GM19452 (cell line): ENCODE results near the gene MADCAM1.
"Not testable (repeated sequence)": the region's sequence is repeated elsewhere in the genome, so short reads cannot be mapped to it uniquely, and the experiment has no call there.

Experiments
- ATAC-seq: cut with Tn5 transposase; IDR thresholded peaks from one replicate; pipeline ENCODE4 v1.9.1; 2021; ENCODE audit not compliant: unreplicated experiment

Gene MADCAM1

DNA sequence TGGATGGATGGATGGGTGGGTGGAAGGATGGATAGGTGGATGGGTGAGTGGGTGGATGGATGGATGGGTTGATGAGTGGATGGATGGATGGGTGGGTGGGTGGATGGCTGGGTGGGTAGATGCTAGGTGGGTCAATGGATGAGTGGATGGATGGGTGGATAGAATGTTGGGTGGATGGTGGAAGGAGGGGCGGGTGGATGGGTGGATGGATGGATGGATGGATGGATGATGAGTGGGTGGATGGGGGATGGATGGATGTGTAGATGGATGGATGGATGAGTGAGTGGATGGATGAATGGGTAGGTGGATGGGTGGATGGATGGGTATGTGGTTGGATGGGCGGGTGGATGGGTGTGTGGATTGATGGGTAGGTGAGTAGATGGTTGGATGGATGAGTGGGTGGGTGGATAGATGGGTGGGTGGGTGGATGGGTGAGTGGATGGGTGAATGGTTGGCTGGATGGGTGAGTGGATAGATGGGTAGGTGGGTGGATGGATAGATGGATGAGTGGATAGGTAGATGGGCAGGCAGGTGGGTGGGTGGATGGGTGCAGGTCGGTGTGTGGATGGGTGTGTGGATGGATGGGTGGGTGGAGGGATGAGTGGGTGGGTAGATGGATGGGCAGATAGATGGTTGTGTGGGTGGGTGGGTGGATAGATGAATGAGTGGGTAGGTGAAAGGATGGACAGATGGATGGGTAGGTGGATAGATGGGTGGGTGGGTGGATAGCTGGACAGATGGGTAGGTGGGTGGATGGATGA is 31.1 kb upstream of the MADCAM1 start:
- no peak for ATAC-seq

DNA sequence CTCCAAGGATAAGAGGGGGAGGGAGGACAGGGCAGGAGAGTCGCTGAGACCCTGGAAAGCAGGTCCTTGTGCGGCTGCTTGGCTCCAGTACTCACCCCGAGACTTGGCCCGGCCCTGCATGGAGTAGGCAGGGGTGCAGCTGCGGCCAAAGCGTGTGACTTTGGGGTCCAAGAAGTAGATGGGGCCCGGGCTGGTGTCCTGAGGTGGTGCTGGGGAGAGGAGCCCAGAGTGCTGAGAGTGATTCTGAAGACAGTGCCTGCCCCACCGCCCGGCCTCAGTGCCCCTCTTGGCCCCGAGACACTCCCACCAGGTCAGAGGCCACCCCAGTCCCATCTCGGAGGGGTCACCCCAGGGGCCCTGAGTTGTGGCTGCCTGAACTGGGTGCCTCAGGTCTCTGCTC is 28.7 kb upstream of the MADCAM1 start:
- no peak for ATAC-seq

DNA sequence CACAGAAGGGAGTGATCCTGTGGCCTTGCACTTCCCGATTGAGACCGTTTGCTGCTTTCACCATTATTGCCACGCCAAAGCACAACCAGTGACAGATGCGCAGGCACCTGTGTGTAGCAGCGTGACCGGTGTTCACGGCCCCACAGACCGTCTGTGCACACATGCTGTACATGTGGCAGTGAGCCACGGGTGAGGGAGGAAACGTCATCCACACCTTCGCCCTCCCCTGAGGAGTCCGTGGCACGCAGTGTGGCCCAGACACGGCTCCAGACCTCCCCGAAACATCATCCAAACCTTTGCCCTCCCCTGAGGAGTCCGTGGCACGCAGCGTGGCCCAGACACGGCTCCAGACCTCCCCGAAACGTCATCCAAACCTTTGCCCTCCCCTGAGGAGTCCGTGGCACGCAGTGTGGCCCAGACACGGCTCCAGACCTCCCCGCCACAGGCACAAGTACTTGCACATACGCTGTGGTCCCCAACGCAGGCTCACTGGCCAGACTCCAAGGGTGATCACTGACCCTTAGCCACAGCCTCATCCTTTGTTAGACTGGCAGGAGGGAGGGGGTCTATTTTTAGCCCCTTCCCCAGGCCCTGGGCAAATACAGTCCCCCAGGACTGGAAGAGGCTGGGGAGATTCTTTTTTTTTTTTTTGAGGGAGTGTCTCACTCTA is 27.6 kb upstream of the MADCAM1 start:
- no peak for ATAC-seq

DNA sequence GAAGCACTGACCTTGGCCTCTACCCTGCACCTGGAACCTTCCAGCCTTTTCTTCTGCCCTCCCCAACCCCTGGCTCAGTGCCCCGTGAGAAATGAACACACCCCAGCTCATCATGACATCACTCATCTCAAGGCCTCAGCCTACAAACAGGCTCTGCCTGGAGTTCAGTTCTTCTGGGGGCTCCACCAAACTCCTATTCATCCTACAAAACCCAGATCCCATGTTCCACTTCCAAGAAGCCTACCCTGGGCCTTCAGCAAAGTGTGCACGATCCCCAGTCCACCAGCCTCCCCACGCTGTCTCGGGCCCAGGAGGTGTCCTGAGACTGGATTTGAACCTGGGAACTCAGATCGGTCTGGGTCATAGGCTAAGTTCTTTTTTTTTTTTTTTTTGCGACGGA is 26.5 kb upstream of the MADCAM1 start:
- no peak for ATAC-seq

DNA sequence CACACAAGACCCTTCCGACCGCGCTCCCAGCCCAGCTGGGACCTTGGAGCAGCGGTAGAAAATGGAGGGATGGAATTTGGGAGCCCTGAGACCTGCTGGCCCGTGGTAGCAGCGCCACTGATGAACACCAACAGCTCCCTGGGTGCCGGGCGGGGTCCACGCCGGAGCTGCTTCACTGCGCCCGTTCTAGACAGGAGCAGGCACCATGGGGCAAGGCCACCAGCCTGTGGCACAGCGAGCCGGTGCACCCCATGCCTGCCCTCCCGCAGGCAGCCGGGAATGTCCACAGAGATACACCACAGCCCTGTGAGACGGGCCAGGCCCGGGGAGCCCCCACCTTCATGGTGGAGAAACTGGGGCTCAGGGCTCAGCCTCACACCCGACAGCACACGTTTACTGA is 25.6 kb upstream of the MADCAM1 start:
- no peak for ATAC-seq

DNA sequence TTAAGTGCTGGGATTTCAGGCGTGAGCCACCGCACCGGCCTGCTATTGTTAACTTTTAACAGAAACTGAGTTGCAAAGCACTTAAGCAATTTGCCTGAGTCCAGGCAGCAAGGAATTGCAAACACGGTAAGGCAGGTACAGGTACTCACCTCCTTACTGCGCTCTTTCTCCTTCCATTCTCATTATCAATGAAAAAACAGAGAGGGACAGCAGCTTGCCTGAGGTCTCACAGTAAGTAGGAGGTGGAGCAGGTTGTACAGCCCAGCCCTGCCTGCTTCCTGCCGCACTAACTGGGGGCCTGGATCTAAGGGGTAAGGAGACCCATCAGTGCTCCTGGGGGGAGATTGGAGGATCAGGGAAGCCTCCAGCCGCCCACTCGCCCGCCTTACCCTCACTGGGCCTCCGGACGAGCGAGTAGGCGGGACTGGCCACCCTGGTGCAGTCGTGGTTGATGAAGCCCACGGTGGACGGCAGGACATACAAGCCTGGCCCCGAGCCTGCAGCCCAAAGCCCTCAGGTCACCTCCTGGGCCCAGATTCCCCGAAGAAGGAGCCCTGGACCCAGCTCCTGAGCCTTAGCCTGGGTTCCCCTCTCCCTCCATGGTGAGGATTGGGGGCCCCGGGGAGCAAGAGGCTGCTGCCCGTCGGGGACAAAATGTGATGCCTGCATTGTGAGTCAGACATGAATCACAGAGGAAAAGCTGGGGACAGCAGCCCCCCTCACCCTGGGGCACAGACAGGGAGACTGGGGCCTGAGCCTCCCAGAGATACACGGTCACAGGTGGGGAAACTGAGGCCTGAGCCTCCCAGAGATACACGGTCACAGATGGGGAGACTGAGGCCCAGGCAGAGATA is 24.1 kb upstream of the MADCAM1 start:
- ATAC-seq, result no peak

DNA sequence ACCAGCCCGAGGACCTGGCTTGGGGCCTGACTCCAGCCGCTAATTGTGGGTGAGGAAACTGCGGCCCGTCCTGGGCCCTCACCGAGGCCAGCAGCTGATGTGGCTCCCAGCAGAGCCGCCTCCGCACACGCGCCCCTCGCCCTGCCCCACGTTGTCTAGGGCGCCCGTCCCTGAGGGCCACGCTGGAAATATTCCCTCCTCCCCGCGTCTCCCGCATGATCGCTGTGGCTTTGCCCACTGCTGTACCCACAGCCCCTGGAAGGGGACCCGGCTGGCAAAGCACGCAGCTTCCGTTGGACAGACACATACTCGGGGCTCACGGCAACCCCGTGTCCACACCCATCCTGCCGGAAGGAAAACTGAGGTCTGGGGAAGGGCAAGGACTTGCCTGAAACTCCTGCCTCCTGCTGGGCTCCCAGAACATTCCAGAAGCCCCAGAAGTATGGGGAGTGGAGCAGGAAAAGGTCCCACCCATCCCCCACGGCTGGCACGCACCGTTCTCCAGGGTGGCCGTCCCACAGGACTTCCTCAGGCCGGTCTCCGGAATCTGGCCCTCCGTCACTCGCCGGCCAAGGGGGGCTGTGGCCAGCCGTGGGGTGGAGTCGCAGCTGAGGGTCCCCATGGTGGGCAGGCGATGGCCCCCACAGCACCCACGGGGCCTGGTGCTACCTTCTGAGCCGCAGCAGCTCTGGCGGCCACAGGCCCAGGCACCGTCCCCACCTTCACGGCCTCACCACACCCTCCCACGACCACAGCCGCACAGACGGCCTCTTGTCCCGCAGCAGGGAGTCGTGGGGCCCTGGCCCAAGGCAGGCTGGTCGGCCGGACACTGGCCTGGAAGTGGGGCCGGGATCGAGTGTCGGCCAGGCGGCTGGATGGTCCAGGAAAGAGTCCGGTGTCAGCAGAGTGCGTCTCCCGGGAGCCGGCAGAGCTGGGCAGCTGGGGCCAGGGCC is 21.9 kb upstream of the MADCAM1 start:
- ATAC-seq, result no peak

DNA sequence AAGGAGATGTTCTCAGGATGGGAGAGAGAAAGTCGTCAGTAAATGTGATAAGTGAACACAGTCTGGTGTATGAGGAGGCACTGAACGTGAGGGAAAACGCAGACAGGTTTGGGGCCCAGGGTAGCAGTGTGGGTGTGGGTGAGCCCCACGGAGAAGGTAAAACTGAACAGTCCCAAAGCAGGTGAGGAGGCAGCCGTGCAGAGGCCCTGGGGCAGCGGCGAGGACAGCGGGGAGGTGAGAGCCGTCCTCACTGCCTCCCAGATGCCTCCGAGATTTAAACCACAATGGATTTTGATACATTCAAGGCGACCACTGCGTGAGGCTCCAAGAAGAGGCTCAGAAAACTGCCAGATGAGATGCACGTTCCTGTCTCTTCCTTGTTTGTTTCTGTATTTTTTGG is 20.9 kb upstream of the MADCAM1 start:
- no peak for ATAC-seq

DNA sequence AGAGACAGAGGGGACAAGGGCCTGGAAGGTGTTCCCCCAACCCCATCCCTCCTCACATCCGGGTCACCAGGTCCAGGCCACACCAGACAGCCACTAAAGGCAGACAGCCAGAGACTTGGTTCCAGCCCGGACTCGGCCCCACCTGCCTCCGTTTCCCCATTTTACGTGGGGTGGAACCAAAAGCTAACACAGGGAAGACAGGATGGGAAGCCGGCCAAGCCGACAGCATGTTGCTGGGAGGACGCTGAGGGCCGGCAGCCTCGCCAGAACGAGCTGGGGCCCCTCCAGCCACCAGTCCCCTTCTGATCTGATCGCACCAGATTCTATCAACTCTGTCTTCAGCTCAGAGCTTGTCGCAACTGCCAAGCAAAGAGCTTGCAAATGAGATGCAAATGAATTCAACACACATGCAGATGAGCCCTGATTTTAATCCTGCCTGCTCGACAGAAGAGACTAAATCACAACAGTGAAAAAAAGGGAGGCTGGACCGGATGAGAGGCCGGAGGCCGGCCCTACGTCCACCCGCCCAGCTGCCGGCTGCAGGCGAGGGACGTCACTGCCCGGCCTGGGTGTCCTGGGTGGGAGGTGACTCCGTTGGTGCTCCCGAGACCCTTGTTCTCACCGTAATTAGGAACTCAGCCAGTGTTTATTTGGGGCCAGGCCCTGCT is 17.9 kb upstream of the MADCAM1 start:
- no peak for ATAC-seq

DNA sequence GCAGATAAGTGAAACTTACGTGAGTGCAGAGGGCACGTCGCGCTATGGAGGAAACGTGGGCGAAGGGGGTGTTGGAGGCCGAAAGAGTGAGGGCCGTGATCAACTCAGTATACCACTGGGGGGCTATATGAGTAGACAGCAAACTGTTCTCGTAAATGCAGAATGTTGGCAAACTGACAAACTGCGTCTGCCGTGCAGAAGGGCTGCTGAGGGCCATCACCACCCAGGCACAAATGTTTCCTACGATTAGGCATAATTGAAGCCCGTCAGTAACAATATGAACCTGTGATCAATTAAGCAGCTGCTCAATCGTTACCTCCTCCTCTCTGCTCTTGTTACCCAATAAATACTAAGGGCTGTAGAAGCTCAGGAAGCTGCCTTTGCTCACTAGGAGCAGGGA is 17.3 kb upstream of the MADCAM1 start:
- no peak for ATAC-seq

DNA sequence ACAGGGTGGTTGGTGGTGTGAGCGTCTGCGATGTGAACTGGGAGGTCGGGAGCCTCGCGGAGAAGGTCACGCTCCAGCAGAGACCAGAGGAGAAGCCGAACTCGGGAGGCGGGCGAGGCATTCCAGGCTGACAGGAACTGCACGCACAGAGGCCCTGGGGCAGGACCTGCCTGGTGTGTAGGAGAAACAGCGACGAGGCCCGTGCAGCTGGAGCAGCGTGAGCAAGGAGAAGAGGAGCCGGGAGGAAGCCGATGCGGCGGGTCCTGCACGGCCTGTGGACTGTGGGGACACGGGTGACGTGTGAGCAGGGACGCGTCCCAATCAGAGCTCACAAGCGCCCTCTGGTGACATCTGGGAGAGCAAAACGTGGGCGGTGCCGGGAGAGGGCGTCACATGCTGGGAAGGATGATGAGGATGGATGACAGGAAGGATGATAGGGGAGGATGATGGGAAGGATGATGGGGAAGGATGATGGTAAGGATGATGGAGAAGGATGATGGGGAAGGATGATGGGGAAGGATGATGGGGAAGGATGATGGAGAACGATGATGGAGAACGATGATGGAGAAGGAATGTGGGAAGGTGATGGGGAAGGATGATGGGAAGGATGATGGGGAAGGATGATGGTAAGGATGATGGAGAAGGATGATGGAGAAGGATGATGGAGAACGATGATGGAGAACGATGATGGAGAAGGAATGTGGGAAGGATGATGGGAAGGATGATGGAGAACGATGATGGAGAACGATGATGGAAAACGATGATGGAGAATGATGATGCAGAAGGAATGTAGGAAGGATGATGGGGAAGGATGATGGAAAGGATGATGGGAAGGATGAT is 16.1 kb upstream of the MADCAM1 start:
- no peak for ATAC-seq

DNA sequence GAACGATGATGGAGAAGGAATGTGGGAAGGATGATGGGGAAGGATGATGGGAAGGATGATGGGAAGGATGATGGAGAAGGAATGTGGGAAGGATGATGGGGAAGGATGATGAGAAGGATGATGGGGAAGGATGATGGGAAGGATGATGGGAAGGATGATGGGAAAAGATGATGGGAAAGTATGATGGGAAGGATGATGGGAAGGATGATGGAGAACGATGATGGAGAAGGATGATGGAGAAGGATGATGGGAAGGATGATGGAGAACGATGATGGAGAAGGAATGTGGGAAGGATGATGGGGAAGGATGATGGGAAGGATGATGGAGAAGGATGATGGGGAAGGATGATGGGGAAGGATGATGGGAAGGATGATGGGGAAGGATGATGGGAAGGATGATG is 15.2 kb upstream of the MADCAM1 start:
- ATAC-seq, result not testable (repeated sequence)

DNA sequence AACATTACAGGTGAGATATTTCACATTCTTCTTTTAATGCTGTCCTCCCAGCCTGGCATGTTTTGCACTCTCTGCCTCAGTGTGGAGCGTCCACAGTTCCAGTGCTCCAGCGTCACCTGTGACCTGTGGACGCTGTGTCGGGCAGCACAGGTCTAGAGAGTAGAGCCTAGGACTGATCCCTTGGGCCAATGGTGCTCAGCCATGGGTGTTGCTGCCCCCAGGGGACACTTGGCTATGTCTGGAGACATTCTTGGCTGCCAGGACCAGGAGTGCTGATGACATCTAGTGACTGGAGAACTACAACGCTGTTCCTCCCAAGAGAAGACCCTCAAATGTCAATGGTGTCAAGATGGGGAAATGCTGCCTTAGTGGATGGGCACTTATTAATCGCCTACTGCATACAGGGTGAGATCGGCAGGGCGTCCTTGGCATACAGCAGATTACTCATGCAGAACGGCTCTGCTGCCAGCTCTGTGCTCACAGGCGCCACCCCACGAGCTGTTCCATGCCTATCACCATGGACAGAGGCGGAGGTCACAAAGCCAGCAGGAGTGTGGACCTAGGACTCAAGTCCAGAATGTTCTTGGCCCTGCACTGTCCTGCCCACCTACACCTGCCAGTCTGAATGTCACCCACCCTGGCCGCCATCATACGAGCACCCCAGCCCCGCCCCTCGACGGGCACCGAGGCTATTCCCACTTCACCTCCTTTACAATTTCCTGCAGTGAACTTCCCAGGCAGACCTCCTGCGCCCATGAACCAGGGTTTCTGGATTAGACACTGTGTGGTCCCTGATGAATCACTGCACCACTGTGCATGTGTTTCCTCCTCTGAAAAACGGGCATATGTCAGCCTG is 13.9 kb upstream of the MADCAM1 start:
- no peak for ATAC-seq

DNA sequence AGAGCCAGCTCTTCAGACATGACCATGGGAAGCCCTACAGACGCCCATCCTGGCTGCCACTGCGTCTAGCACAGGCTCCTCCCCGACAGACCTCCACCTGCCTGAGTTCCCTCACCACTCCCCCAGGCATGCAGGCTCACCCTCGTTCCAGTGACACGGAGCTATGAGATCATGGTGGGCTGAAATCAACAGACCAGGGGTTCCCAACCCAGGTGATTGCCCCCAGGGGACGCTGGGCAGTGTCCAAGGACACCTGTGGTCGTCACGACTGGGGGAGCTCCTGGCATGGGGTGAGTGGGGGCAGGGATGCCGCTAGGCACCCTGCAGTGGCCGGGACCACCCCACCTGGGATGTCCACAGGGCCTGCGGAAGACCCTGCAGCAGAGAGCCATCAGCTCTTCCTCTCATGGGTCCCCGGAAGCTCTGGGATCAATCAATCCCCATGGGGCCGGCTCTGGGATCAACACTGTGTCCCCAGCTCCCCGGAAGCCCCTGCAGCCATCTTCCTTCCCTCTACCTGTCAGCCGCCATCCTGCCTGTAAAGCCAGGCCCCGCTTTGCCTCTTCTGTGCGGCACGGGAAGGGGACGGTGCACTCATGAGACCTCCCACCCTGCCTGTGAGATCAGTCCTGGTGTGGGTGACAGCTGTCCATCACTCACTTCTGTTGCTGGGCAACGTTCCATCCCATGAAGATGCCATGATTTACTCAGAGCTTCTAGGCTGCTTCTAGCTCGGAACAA is 12.8 kb upstream of the MADCAM1 start:
- ATAC-seq, result no peak

DNA sequence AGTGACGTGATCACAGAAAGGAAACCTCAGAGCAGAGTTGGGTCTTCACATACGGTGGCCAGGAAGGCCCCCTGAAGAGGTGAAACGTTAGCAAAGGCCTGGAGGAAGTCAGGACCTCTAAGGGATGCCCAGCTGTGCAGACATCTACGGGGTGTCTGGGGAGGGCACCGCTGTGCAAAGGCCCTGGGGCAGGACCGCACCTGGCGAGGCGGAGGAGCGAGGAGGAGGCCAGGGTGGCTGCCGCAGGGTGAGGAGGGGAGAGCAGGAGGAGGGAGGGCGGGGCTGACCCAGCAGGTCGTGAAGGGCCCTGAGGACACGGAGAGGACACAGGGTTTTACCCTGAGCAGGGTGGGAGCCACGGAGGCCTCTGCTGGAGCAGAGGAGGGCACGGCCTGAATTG is 11.8 kb upstream of the MADCAM1 start:
- ATAC-seq, result no peak

DNA sequence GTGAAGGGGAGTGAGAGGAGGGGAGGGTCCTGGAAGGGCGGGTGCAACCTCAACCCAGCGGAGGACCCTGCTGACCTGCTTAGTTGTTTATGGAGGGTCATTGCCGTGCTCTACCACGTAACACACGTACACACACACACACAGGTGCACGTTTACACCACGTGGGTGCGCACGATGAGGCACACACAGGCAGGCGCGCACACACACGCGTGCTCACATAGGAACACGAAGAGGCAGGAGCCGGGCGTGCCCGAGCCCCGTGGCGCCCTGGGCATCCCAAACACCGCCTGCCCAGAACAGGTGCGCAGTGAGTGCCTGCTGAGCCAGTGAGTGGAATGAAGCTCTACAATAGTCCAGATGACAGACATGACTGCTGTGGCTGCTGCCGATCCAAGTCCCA is 11.2 kb upstream of the MADCAM1 start:
- no peak for ATAC-seq

DNA sequence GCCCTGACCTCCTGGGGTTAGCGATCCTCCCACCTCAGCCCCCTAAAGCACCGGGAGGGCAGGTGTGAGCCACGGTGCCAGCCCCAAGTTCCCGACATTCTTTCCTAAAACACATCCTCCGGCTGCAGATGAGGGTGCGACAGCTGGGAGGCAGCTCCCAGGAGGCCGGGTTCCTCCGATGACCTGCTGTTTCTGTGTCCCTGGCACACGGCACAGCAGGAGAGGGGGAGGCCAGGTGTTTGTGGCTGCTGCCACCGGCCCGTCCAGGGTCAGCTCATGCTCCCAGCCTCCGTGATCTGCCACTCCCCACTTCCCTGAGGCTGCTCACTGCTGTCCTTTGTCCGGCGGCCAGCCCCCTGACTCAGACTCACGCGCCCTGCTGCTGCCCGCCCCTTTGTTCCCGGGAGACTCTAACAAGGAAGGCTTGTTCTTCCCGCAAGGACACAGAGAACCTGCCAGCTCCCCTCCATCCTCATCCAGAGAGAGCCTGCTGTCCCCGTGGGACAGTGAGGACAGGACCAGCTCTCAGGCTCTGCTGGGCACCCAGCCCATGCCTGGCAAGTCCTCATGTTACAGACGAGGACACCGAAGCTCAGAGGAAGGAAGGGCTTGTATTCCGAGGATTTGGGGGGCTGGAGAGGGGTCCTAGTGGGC is 10.6 kb upstream of the MADCAM1 start:
- ATAC-seq, result no peak
